ENCODE measurements around the gene CARD18.

The CARD18 gene

GRCh38 chr11:105168457-105168856 lies 28.9 kb upstream of the CARD18 start:
- TF ChIP-seq, protein P1, sequence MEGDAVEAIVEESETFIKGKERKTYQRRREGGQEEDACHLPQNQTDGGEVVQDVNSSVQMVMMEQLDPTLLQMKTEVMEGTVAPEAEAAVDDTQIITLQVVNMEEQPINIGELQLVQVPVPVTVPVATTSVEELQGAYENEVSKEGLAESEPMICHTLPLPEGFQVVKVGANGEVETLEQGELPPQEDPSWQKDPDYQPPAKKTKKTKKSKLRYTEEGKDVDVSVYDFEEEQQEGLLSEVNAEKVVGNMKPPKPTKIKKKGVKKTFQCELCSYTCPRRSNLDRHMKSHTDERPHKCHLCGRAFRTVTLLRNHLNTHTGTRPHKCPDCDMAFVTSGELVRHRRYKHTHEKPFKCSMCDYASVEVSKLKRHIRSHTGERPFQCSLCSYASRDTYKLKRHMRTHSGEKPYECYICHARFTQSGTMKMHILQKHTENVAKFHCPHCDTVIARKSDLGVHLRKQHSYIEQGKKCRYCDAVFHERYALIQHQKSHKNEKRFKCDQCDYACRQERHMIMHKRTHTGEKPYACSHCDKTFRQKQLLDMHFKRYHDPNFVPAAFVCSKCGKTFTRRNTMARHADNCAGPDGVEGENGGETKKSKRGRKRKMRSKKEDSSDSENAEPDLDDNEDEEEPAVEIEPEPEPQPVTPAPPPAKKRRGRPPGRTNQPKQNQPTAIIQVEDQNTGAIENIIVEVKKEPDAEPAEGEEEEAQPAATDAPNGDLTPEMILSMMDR (IDR thresholded peaks at IDR 0.05; ENCODE audit: low read depth, low read length), result no peak
- H3K4me3 ChIP-seq (ENCODE audit: low read depth, low read length), result no peak overlapping the region

- TF ChIP-seq, protein P1 (IDR thresholded peaks at IDR 0.05; ENCODE audit: low read depth, low read length), result no peak
- H3K4me3 ChIP-seq (ENCODE audit: low read depth, low read length), result no peak overlapping the region
Observed at GRCh38 chr11:105167244-105167643, 27.7 kb upstream of the CARD18 start.

- TF ChIP-seq, protein P1 (IDR thresholded peaks at IDR 0.05; ENCODE audit: low read depth, low read length), result no peak
Observed at GRCh38 chr11:105164208-105164607, 24.6 kb upstream of the CARD18 start.

GRCh38 chr11:105162506-105162905 lies 22.9 kb upstream of the CARD18 start:
- TF ChIP-seq, protein P1 (IDR thresholded peaks at IDR 0.05; ENCODE audit: low read depth, low read length), result no peak
- H3K4me3 ChIP-seq (ENCODE audit: low read depth, low read length), result no peak overlapping the region

More at GRCh38 chr11:105164208-105164607, 24.6 kb upstream of the CARD18 start:
- H3K4me3 ChIP-seq (ENCODE audit: low read depth, low read length), result no peak overlapping the region

DNA sequence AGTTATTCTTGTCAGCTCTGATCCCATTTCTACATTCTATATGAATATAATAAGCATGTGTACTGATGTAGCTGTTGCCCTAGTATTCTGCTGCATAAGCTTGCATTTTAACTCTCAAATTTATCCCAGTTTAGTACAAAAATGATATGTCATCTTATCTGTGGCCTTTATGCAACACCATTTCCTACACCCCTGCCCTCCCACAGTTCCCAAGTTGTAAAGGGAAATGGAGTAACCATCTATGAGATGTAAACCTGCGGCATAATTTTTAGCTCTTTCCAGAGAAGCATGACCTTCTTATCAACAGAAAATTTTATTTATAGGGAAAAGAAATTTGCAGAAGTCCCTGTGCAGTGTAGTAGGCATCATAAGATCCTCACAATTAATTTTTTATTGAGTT lies 18.9 kb upstream of the CARD18 start:
- TF ChIP-seq, protein P1 (IDR thresholded peaks at IDR 0.05; ENCODE audit: low read depth, low read length), result no peak

GRCh38 chr11:105156720-105157119 lies 17.2 kb upstream of the CARD18 start:
- TF ChIP-seq, protein P1 (IDR thresholded peaks at IDR 0.05; ENCODE audit: low read depth, low read length), result no peak
- H3K4me3 ChIP-seq (ENCODE audit: low read depth, low read length), result no peak overlapping the region

More for the DNA sequence above, 18.9 kb upstream of the CARD18 start:
- H3K4me3 ChIP-seq (ENCODE audit: low read depth, low read length), result no peak overlapping the region

DNA sequence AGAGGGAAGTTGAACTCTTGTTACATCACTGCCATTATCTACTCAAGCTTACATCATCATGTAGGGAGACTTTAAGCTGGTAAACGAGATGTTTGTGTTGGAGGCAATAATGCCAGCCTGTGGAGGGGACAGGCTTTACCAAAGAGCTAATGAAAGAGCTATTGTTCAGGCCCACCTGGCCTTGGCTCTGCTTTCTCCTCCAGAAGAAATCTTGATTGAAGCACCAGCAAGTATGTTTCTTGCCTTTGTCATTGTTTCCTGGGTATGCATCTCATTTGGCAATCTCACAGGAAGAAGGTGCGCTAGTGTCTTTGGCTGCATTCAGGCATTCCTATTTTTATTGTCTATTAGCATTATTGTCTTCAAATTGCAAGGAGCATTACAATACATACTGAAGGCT lies 16.7 kb upstream of the CARD18 start:
- no peak overlapping the region for H3K4me3 ChIP-seq (ENCODE audit: low read depth, low read length)
- TF ChIP-seq, protein P1 (IDR thresholded peaks at IDR 0.05; ENCODE audit: low read depth, low read length), result no peak

Measured in WI38 (cell line).